Trophoblast cell (in vitro differentiated cells and primary cell): ENCODE data around the gene MAT2A.
A peak's percentile ranks its signal among the peaks of the same experiment; 100 is the strongest.

ENCODE experiments used
- DNase-seq, 2 donors: peaks; one replicate each; pipeline ENCODE4 v3.0.0-alpha.2; 2016
- H2AFZ ChIP-seq: 2 replicates; pipeline ENCODE4 v1.6.1; 2013; ENCODE audit warnings: low read length, moderate library complexity, mild to moderate bottlenecking; ENCODE audit not compliant: insufficient read depth, poor library complexity
- H2AK5ac ChIP-seq: 2 replicates; pipeline ENCODE4 v1.6.1; 2013; ENCODE audit warnings: mild to moderate bottlenecking, low read length
- H2BK120ac ChIP-seq: 2 replicates; pipeline ENCODE4 v1.6.1; 2013; ENCODE audit warnings: low read length, mild to moderate bottlenecking, moderate library complexity; ENCODE audit not compliant: insufficient read depth, poor library complexity
- H2BK12ac ChIP-seq: 2 replicates; pipeline ENCODE4 v1.6.1; 2013; ENCODE audit warnings: mild to moderate bottlenecking, low read length, moderate library complexity
- H2BK5ac ChIP-seq: 2 replicates; pipeline ENCODE4 v1.6.1; 2013; ENCODE audit warnings: low read length, low read depth, moderate library complexity, mild to moderate bottlenecking; ENCODE audit not compliant: poor library complexity
- H3K14ac ChIP-seq: 2 replicates; pipeline ENCODE4 v1.6.1; 2013; ENCODE audit warnings: mild to moderate bottlenecking, low read length
- H3K18ac ChIP-seq: 2 replicates; pipeline ENCODE4 v1.6.1; 2013; ENCODE audit warnings: mild to moderate bottlenecking, low read length
- H3K23ac ChIP-seq: 2 replicates; pipeline ENCODE4 v1.6.1; 2013; ENCODE audit warnings: low read length
- H3K27ac ChIP-seq: 2 replicates; pipeline ENCODE4 v1.5.1; 2013; ENCODE audit warnings: low read depth, mild to moderate bottlenecking, inconsistent platforms, low read length, moderate library complexity
- H3K27me3 ChIP-seq: 2 replicates; pipeline ENCODE4 v1.6.1; 2013; ENCODE audit warnings: inconsistent platforms, mild to moderate bottlenecking, low read length, moderate library complexity; ENCODE audit not compliant: insufficient read depth
- H3K36me3 ChIP-seq, 2 experiments: 1 replicate in 1 of 2; 2 replicates in 1 of 2; pipeline ENCODE4 v1.6.1; 2013; ENCODE audit warnings: low read length in 2 of 2, mild to moderate bottlenecking in 2 of 2, moderate library complexity in 1 of 2; ENCODE audit not compliant: insufficient read depth in 2 of 2, control insufficient read depth in 1 of 2
- H3K4ac ChIP-seq: 2 replicates; pipeline ENCODE4 v1.6.1; 2013; ENCODE audit warnings: low read depth, mild to moderate bottlenecking, low read length, moderate library complexity
- H3K4me1 ChIP-seq, 2 experiments: 1 replicate in 1 of 2; 2 replicates in 1 of 2; pipeline ENCODE4 v1.6.1; 2013; ENCODE audit warnings: low read length in 2 of 2, mild to moderate bottlenecking in 2 of 2, moderate library complexity in 1 of 2; ENCODE audit not compliant: insufficient read depth in 2 of 2, control insufficient read depth in 1 of 2
- H3K4me2 ChIP-seq: 2 replicates; pipeline ENCODE4 v1.6.1; 2013; ENCODE audit warnings: inconsistent platforms, mild to moderate bottlenecking, low read length, moderate library complexity
- H3K4me3 ChIP-seq: 2 replicates; pipeline ENCODE4 v1.5.1; 2013; ENCODE audit warnings: mild to moderate bottlenecking, low read depth, low read length, inconsistent platforms
- H3K79me1 ChIP-seq: one replicate; pipeline ENCODE4 v1.6.1; 2013; ENCODE audit warnings: low read length
- H3K79me2 ChIP-seq: 2 replicates; pipeline ENCODE4 v1.6.1; 2013; ENCODE audit warnings: low read length, mild to moderate bottlenecking; ENCODE audit not compliant: control insufficient read depth, insufficient read depth, poor library complexity
- H3K9ac ChIP-seq: 2 replicates; pipeline ENCODE4 v1.6.1; 2013; ENCODE audit warnings: mild to moderate bottlenecking, low read length
- H3K9me3 ChIP-seq: 2 replicates; pipeline ENCODE4 v1.6.1; 2013; ENCODE audit warnings: low read depth, mild to moderate bottlenecking, control low read depth, inconsistent platforms, low read length; ENCODE audit not compliant: insufficient read depth
- H4K12ac ChIP-seq: 2 replicates; pipeline ENCODE4 v1.6.1; 2013; ENCODE audit warnings: low read depth, mild to moderate bottlenecking, low read length, moderate library complexity
- H4K8ac ChIP-seq: 2 replicates; pipeline ENCODE4 v1.6.1; 2013; ENCODE audit warnings: low read depth, mild to moderate bottlenecking, low read length, moderate library complexity
- H4K91ac ChIP-seq: one replicate; pipeline ENCODE4 v1.6.1; 2013; ENCODE audit warnings: low read depth, mild to moderate bottlenecking, low read length, moderate library complexity
- WGBS: extraction: QIAGEN DNeasy Blood & Tissue Kit; methylation state at CpG from one replicate; pipeline ENCODE4 v1.1.7; 2013; ENCODE audit warnings: missing lambda C conversion rate; ENCODE audit not compliant: insufficient read length, insufficient coverage; ENCODE audit errors: extremely low coverage; 5-methylcytosine and 5-hydroxymethylcytosine counted together

MAT2A gene

GRCh38 chr2:85501248-85501647, 37.7 kb upstream of the MAT2A start:
- Histone ChIP-seq H3K79me2 (no peaks in the 10 kb centered on the region), H4K8ac (no peak overlapping the region), H3K18ac (no peak overlapping the region), H3K23ac (no peak overlapping the region), H3K4me3 (no peak overlapping the region), H3K79me1 (no peaks in the 10 kb centered on the region), H2BK12ac (no peak overlapping the region), H3K4ac (no peak overlapping the region), H2AFZ (peak overlapping the region; percentile 35), H3K9me3 (no peaks in the 10 kb centered on the region), H3K27me3 (no peaks in the 10 kb centered on the region), H2AK5ac (no peak overlapping the region), H2BK120ac (no peak overlapping the region), H3K27ac (no peak overlapping the region), H3K4me2 (no peak overlapping the region), H3K4me1 (peaks cover 0 to 4% of the 10 kb centered on the region in 2 experiments), H3K36me3 (no peaks in the 10 kb centered on the region), H4K12ac (no peak overlapping the region), H2BK5ac (no peak overlapping the region), H3K14ac (no peak overlapping the region), H3K9ac (no peak overlapping the region), H4K91ac (no peak overlapping the region)
- DNase-seq = no peak
- WGBS = no CpG with 5 or more reads among the region's 3 CpGs

- H4K12ac ChIP-seq = no peak overlapping the region
- H3K9ac ChIP-seq = no peak overlapping the region
- H3K18ac ChIP-seq = no peak overlapping the region
- H2BK5ac ChIP-seq = no peak overlapping the region
- no peak overlapping the region for H2AK5ac ChIP-seq
- H3K4me2 ChIP-seq = no peak overlapping the region
- H3K27ac ChIP-seq = no peak overlapping the region
- WGBS = no CpG with 5 or more reads among the region's 3 CpGs
- H3K4me1 ChIP-seq = peaks cover 0 to 4% of the 10 kb centered on the region in 2 experiments
- H3K79me2 ChIP-seq = no peaks in the 10 kb centered on the region
- H3K36me3 ChIP-seq = no peaks in the 10 kb centered on the region
- no peaks in the 10 kb centered on the region for H3K79me1 ChIP-seq
- H4K91ac ChIP-seq = no peak overlapping the region
- H2AFZ ChIP-seq = no peak overlapping the region
- no peak for DNase-seq
- H4K8ac ChIP-seq = no peak overlapping the region
- no peak overlapping the region for H3K14ac ChIP-seq
- H2BK12ac ChIP-seq = no peak overlapping the region
- no peak overlapping the region for H3K23ac ChIP-seq
- H2BK120ac ChIP-seq = no peak overlapping the region
- no peak overlapping the region for H3K4me3 ChIP-seq
- no peaks in the 10 kb centered on the region for H3K27me3 ChIP-seq
- H3K9me3 ChIP-seq = no peaks in the 10 kb centered on the region
- H3K4ac ChIP-seq = no peak overlapping the region
Observed at GRCh38 chr2:85502720-85503119, 36.2 kb upstream of the MAT2A start.

GRCh38 chr2:85503168-85503850, 35.7 kb upstream of the MAT2A start:
- Histone ChIP-seq H3K9me3 (no peaks in the 10 kb centered on the region), H4K8ac (no peak overlapping the region), H3K18ac (no peak overlapping the region), H3K79me1 (no peaks in the 10 kb centered on the region), H4K91ac (no peak overlapping the region), H3K4me1 (peaks cover 0 to 4% of the 10 kb centered on the region in 2 experiments), H3K14ac (no peak overlapping the region), H3K4me2 (no peak overlapping the region), H3K36me3 (no peaks in the 10 kb centered on the region), H3K9ac (no peak overlapping the region), H2AK5ac (no peak overlapping the region), H2BK5ac (no peak overlapping the region), H3K27ac (no peak overlapping the region), H2BK120ac (no peak overlapping the region), H3K4me3 (no peak overlapping the region), H2BK12ac (no peak overlapping the region), H2AFZ (no peak overlapping the region), H3K23ac (no peak overlapping the region), H3K79me2 (no peaks in the 10 kb centered on the region), H4K12ac (no peak overlapping the region), H3K4ac (no peak overlapping the region), H3K27me3 (no peaks in the 10 kb centered on the region)
- DNase-seq = no peak
- no CpG with 5 or more reads among the region's 17 CpGs for WGBS

GRCh38 chr2:85503851-85504777, 34.9 kb upstream of the MAT2A start:
- H2BK12ac ChIP-seq = no peak overlapping the region
- no peaks in the 10 kb centered on the region for H3K36me3 ChIP-seq
- H3K9me3 ChIP-seq = no peaks in the 10 kb centered on the region
- H3K27ac ChIP-seq = no peak overlapping the region
- no peak overlapping the region for H2BK120ac ChIP-seq
- H3K4me3 ChIP-seq = no peak overlapping the region
- H4K8ac ChIP-seq = no peak overlapping the region
- no peak overlapping the region for H3K4ac ChIP-seq
- no peak overlapping the region for H2AFZ ChIP-seq
- H3K14ac ChIP-seq = no peak overlapping the region
- H3K79me1 ChIP-seq = no peaks in the 10 kb centered on the region
- H4K12ac ChIP-seq = no peak overlapping the region
- no peaks in the 10 kb centered on the region for H3K27me3 ChIP-seq
- H2BK5ac ChIP-seq = no peak overlapping the region
- H3K18ac ChIP-seq = no peak overlapping the region
- no peak overlapping the region for H4K91ac ChIP-seq
- DNase-seq = peak; percentile 68
- no peaks in the 10 kb centered on the region for H3K79me2 ChIP-seq
- no peak overlapping the region for H3K4me2 ChIP-seq
- H3K4me1 ChIP-seq = peaks cover 0 to under 1% of the 10 kb centered on the region in 2 experiments
- no CpG with 5 or more reads among the region's 18 CpGs for WGBS
- H3K23ac ChIP-seq = no peak overlapping the region
- no peak overlapping the region for H2AK5ac ChIP-seq
- no peak overlapping the region for H3K9ac ChIP-seq
